22Rv1 (cell line): ENCODE measurements around the gene CEP57L1.
A peak's percentile ranks its signal among the peaks of the same experiment; 100 is the strongest.

Experiments used
- H3K27ac ChIP-seq: fragments of 450-650 bp; 2 replicates; pipeline ENCODE4 v1.5.1; 2017
- CTCF ChIP-seq: fragments of 450-650 bp; IDR thresholded peaks from 2 replicates; pipeline ENCODE4 v1.5.1; 2017; ENCODE audit warnings: mild to moderate bottlenecking
- ZFX ChIP-seq: fragments of 450-650 bp; IDR thresholded peaks from 2 replicates; pipeline ENCODE4 v1.6.1; 2017; ENCODE audit warnings: antibody characterized with exemption, borderline replicate concordance

Gene CEP57L1

GRCh38 chr6:109095036-109095834, at the start of gene CEP57L1:
TSS of gene CEP57L1 (plus strand) at chr6:109095507. CDS start at chr6:109145222, 49,715 bp downstream.
- TF ChIP-seq ZFX (no peak), CTCF (0 out of 2 replicates have a peak, but pooled peaks have one; percentile 2)
- peak within 1 kb of the TSS; percentile 94 for H3K27ac ChIP-seq

GRCh38 chr6:109048176-109048575, 47.1 kb upstream of the CEP57L1 start:
- no peak overlapping the region for H3K27ac ChIP-seq
- TF ChIP-seq CTCF: no peak
- TF ChIP-seq ZFX: no peak

- TF ChIP-seq ZFX: no peak
- TF ChIP-seq CTCF: no peak
- no peak overlapping the region for H3K27ac ChIP-seq
These were observed 46.5 kb upstream of the CEP57L1 start for GRCh38 chr6:109048670-109049415.

- no peak overlapping the region for H3K27ac ChIP-seq
- TF ChIP-seq CTCF: no peak
- no peak for TF ChIP-seq ZFX
These were observed 45.3 kb upstream of the CEP57L1 start for GRCh38 chr6:109050012-109050411.

- no peak overlapping the region for H3K27ac ChIP-seq
- TF ChIP-seq ZFX (no peak), CTCF (no peak)
These were observed 44.7 kb upstream of the CEP57L1 start for GRCh38 chr6:109050447-109051102.

GRCh38 chr6:109051301-109052017, 43.8 kb upstream of the CEP57L1 start:
- TF ChIP-seq ZFX (no peak), CTCF (no peak)
- no peak overlapping the region for H3K27ac ChIP-seq
